ENCODE measurements around the gene LHFPL3. TPM values are rescaled to one million over a fixed set of nuclear protein-coding genes. Genes with fewer than 3 reads are reported as not detected.

Gene LHFPL3
- total and polyA plus RNA-seq, 9 of the 15 experiments (the other 6 are each of a cell fraction or from before 2014, with no cell fraction given): 0.21 to 0.52 TPM; not detected in 7

GRCh38 chr7:104883718-104884452 is 555.5 kb downstream of the LHFPL3 start (continued):
- peak; percentile 59; the same call in 1 of the 2 replicates for TF ChIP-seq ZBTB2 (IDR thresholded peaks at IDR 0.05)
- peak; percentile 72 for TF ChIP-seq ELF4 (CRISPR knock-in tag; IDR thresholded peaks at IDR 0.05)
- 0 out of 2 replicates have a peak, but pooled peaks have one; percentile 25 for TF ChIP-seq HIVEP1 (CRISPR knock-in tag; IDR thresholded peaks at IDR 0.05)
- TF ChIP-seq HEY1 (CRISPR knock-in tag; IDR thresholded peaks at IDR 0.05; ENCODE audit: borderline replicate concordance): no peak
- TF ChIP-seq ZNF766 (CRISPR knock-in tag; conservative IDR thresholded peaks at IDR 0.05): 0 out of 2 replicates have a peak, but pooled peaks have one; percentile 29
- TF ChIP-seq ZNF146 (CRISPR knock-in tag; IDR thresholded peaks at IDR 0.05; ENCODE audit: unreplicated experiment): no peak
- TF ChIP-seq FOXM1 (IDR thresholded peaks at IDR 0.05; ENCODE audit: low read depth): no peak
- TF ChIP-seq FOXM1 (CRISPR knock-in tag; IDR thresholded peaks at IDR 0.05; ENCODE audit: low read depth): no peak
- no peak for TF ChIP-seq SMARCC2 (IDR thresholded peaks at IDR 0.05; ENCODE audit: low read depth)
- TF ChIP-seq MBD2 (IDR thresholded peaks at IDR 0.05; ENCODE audit: borderline replicate concordance, low read depth): no peak
- TF ChIP-seq TRIM28 (IDR thresholded peaks at IDR 0.05): 0 out of 2 replicates have a peak, but pooled peaks have one; percentile 39
- peak; percentile 38; the same call in 1 of the 2 replicates for TF ChIP-seq SOX6 (IDR thresholded peaks at IDR 0.05)
- peak; percentile 56 for TF ChIP-seq CREB3L1 (IDR thresholded peaks at IDR 0.05; ENCODE audit: borderline replicate concordance, low read depth)
- TF ChIP-seq GABPB1 (CRISPR knock-in tag; IDR thresholded peaks at IDR 0.05): no peak
- TF ChIP-seq DMBX1 (CRISPR knock-in tag; IDR thresholded peaks at IDR 0.05; ENCODE audit: borderline replicate concordance): 0 out of 2 replicates have a peak, but pooled peaks have one; percentile 33
- peak; percentile 43; the same call in 1 of the 2 replicates for TF ChIP-seq CHAMP1 (IDR thresholded peaks at IDR 0.05)
- TF ChIP-seq EZH2 (IDR thresholded peaks at IDR 0.05; ENCODE audit: borderline replicate concordance, low read depth, low read length): 0 out of 2 replicates have a peak, but pooled peaks have one; percentile 46
- no peak for TF ChIP-seq NR2C2 (CRISPR knock-in tag; IDR thresholded peaks at IDR 0.05)
- peak; percentile 73 for TF ChIP-seq NR2C2 (tag; IDR thresholded peaks at IDR 0.05)
- TF ChIP-seq NFIC (IDR thresholded peaks at IDR 0.05): peak; percentile 100
- TF ChIP-seq E2F6 (IDR thresholded peaks at IDR 0.05; ENCODE audit: borderline replicate concordance in 1 of 2, extremely low read depth in 1 of 2, insufficient read depth in 1 of 2, insufficient read length in 1 of 2, low read depth in 1 of 2, low read length in 1 of 2, poor library complexity in 1 of 2, severe bottlenecking in 1 of 2): peak; percentile 75 to 85
- TF ChIP-seq ZNF695 (CRISPR knock-in tag; IDR thresholded peaks at IDR 0.05): no peak
- TF ChIP-seq ZNF133 (CRISPR knock-in tag; IDR thresholded peaks at IDR 0.05): no peak

All from K562 (cell line).